ENCODE data around the gene STK32B. TPM values are rescaled to one million over a fixed set of nuclear protein-coding genes. Genes with fewer than 3 reads are reported as not detected.

STK32B gene
- total and polyA plus RNA-seq, 2 of the 4 experiments (the other 2 are of a cell fraction): 5.5 to 6.3 TPM

DNA sequence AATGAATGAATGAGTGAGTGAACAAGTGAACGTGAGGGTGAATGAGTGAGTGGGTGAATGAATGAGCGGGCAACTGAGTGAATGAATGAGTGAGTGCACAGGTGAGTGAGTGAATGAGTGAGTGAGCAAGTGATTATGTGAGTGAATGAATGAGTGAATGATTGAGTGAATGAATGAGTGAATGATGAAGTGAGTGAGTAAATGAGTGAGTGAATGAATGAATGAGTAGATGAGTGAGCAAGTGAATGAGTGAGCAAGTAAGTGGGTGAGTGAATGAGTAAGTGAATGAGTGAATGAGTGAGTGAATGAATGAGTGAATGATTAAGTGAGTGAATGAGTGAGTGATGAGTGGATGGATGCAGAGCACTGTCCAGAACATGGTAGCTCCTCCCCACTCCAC lies 205.8 kb downstream of the STK32B start:
- Histone ChIP-seq H3K27me3 (ENCODE audit: control insufficient read depth, insufficient read depth, low read length) (no peaks in the 10 kb centered on the region), H3K9ac (ENCODE audit: low read depth, low read length) (no peak overlapping the region), H3K9me3 (ENCODE audit: control insufficient read depth, insufficient read depth, low read length) (no peaks in the 10 kb centered on the region), H3K27ac (ENCODE audit: insufficient read depth, low read length) (no peak overlapping the region), H3K4me2 (ENCODE audit: low read depth, low read length) (no peak overlapping the region), H2BK120ac (ENCODE audit: low read depth, low read length) (no peak overlapping the region), H2BK5ac (ENCODE audit: low read depth, low read length, poor library complexity, severe bottlenecking) (no peak overlapping the region), H4K20me1 (ENCODE audit: insufficient read depth, low read length) (no peaks in the 10 kb centered on the region), H2AK9ac (replicated peaks; ENCODE audit: low read depth, low read length, poor library complexity) (no peak overlapping the region), H3K18ac (ENCODE audit: low read depth, low read length) (no peak overlapping the region), H2BK20ac (ENCODE audit: low read depth, low read length) (no peak overlapping the region), H3K4me1 (ENCODE audit: control insufficient read depth, insufficient read depth, low read length) (no peaks in the 10 kb centered on the region), H2BK15ac (ENCODE audit: low read depth, low read length) (no peak overlapping the region), H2AK5ac (ENCODE audit: low read depth, low read length) (no peak overlapping the region), H3K4me3 (ENCODE audit: insufficient read depth, low read depth, low read length) (no peak overlapping the region), H3K9me1 (ENCODE audit: insufficient read depth, low read length) (no peaks in the 10 kb centered on the region), H3K56ac (ENCODE audit: extremely low read depth, insufficient read depth, low read length) (no peak overlapping the region), H3K36me3 (ENCODE audit: control insufficient read depth, insufficient read depth, low read length) (no peaks in the 10 kb centered on the region), H3K4ac (ENCODE audit: low read depth, low read length) (no peak overlapping the region), H3K79me1 (ENCODE audit: low read depth in 1 of 2, low read length in 2 of 2) (no peaks in the 10 kb centered on the region), H3K23ac (ENCODE audit: low read depth, low read length) (no peak overlapping the region), H3K14ac (replicated peaks; ENCODE audit: low read depth, low read length) (no peak overlapping the region), H4K8ac (ENCODE audit: low read depth in 2 of 2, low read length in 2 of 2) (no peak overlapping the region), H4K91ac (ENCODE audit: insufficient read depth, low read depth, low read length) (no peak overlapping the region), H2AFZ (replicated peaks; ENCODE audit: low read length, poor library complexity) (no peak overlapping the region), H4K5ac (ENCODE audit: low read depth, low read length) (no peak overlapping the region)
- intact Hi-C loops (cut with micrococcal nuclease): no loop called here
- no peak for DNase-seq
- whole genome bisulfite sequencing, 2 experiments (ENCODE audit: extremely low coverage in 2 of 2, insufficient read length in 1 of 2): 61% methylated on average over 2 of the region's 2 CpGs; no CpG with 5 or more reads in 1 of the 2 experiments
- in situ Hi-C loops (cut with MboI; ENCODE audit: low sequenced_read_pairs): no loop called here
- ChIA-PET CTCF (no interaction called here), POLR2A (ENCODE audit: unreplicated experiment) (no interaction called here)
- TF ChIP-seq POLR2A (IDR thresholded peaks at IDR 0.05; ENCODE audit: low read depth, low read length) (no peak), RFX5 (IDR thresholded peaks at IDR 0.05; ENCODE audit: low read depth, low read length) (no peak), BHLHE40 (IDR thresholded peaks at IDR 0.05; ENCODE audit: low read depth, low read length) (no peak), RAD21 (IDR thresholded peaks at IDR 0.05; ENCODE audit: low read length) (no peak), MAZ (IDR thresholded peaks at IDR 0.05; ENCODE audit: borderline replicate concordance, low read depth, low read length) (no peak), RCOR1 (IDR thresholded peaks at IDR 0.05; ENCODE audit: insufficient replicate concordance, low read length) (no peak), MAFK (IDR thresholded peaks at IDR 0.05; ENCODE audit: low read depth, low read length) (no peak), CEBPB (IDR thresholded peaks at IDR 0.05; ENCODE audit: low read depth, low read length) (no peak), SMC3 (IDR thresholded peaks at IDR 0.05; ENCODE audit: low read depth, low read length) (no peak), CHD1 (IDR thresholded peaks at IDR 0.05; ENCODE audit: low read depth, low read length) (no peak), FOS (IDR thresholded peaks at IDR 0.05; ENCODE audit: low read depth, low read length) (no peak)
- TF ChIP-seq, protein P1, sequence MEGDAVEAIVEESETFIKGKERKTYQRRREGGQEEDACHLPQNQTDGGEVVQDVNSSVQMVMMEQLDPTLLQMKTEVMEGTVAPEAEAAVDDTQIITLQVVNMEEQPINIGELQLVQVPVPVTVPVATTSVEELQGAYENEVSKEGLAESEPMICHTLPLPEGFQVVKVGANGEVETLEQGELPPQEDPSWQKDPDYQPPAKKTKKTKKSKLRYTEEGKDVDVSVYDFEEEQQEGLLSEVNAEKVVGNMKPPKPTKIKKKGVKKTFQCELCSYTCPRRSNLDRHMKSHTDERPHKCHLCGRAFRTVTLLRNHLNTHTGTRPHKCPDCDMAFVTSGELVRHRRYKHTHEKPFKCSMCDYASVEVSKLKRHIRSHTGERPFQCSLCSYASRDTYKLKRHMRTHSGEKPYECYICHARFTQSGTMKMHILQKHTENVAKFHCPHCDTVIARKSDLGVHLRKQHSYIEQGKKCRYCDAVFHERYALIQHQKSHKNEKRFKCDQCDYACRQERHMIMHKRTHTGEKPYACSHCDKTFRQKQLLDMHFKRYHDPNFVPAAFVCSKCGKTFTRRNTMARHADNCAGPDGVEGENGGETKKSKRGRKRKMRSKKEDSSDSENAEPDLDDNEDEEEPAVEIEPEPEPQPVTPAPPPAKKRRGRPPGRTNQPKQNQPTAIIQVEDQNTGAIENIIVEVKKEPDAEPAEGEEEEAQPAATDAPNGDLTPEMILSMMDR (conservative IDR thresholded peaks at IDR 0.05; ENCODE audit: low read depth, low read length): no peak
- TF ChIP-seq, protein P2, sequence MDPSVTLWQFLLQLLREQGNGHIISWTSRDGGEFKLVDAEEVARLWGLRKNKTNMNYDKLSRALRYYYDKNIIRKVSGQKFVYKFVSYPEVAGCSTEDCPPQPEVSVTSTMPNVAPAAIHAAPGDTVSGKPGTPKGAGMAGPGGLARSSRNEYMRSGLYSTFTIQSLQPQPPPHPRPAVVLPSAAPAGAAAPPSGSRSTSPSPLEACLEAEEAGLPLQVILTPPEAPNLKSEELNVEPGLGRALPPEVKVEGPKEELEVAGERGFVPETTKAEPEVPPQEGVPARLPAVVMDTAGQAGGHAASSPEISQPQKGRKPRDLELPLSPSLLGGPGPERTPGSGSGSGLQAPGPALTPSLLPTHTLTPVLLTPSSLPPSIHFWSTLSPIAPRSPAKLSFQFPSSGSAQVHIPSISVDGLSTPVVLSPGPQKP (IDR thresholded peaks at IDR 0.05; ENCODE audit: borderline replicate concordance, low read depth, low read length): no peak
- TF ChIP-seq, protein P3, sequence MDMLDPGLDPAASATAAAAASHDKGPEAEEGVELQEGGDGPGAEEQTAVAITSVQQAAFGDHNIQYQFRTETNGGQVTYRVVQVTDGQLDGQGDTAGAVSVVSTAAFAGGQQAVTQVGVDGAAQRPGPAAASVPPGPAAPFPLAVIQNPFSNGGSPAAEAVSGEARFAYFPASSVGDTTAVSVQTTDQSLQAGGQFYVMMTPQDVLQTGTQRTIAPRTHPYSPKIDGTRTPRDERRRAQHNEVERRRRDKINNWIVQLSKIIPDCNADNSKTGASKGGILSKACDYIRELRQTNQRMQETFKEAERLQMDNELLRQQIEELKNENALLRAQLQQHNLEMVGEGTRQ (IDR thresholded peaks at IDR 0.05; ENCODE audit: low read depth, low read length): no peak
- BruUV-seq (replicated peaks): no TSS peak
- no peak for ATAC-seq (ENCODE audit: low read depth)
- dilution Hi-C loops (cut with HindIII; ENCODE audit: low sequenced_read_pairs, unreplicated experiment): no loop called here
